ENCODE measurements around the gene LNPEP. TPM values are rescaled to one million over a fixed set of nuclear protein-coding genes. Genes with fewer than 3 reads are reported as not detected.
"Not testable (repeated sequence)": the region's sequence is repeated elsewhere in the genome, so short reads cannot be mapped to it uniquely, and the experiment has no call there.

LNPEP gene
- total and polyA plus RNA-seq, 8 donors, result 2.0 to 20.0 (median 9.6) TPM

DNA sequence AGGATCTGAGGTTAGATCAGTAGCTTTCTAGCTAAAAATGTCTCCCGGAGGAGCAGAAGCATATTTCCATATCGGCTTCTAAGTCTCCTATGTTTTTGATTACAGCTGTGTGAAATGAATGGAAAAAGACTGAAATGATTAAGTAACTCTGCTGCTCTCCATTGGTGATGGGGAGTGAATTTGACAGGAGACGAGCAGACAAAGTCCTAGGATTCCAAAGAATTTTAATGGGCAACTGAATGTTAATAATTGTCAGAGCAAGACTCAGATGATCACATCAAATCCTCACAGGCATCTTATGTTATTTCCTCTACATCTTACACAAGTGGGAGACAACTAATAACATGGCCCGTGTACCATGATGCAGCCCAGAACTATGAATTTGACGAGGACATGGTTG lies 139.8 kb downstream of the LNPEP start:
- DNase-seq, result no peak
- no peak overlapping the region for H3K27ac ChIP-seq
- H3K9me3 ChIP-seq, result no peaks in the 10 kb centered on the region
- FAIRE-seq, result no peak
- WGBS, 2 donors, result 77 to 81% methylated on average over 5 of the region's 5 CpGs
- H3K27me3 ChIP-seq, result no peaks in the 10 kb centered on the region
- H3K36me3 ChIP-seq, result no peaks in the 10 kb centered on the region
- H3K4me3 ChIP-seq, result no peak overlapping the region
- no peaks in the 10 kb centered on the region for H3K4me1 ChIP-seq
- no peak for ATAC-seq
- TF ChIP-seq, protein P1, sequence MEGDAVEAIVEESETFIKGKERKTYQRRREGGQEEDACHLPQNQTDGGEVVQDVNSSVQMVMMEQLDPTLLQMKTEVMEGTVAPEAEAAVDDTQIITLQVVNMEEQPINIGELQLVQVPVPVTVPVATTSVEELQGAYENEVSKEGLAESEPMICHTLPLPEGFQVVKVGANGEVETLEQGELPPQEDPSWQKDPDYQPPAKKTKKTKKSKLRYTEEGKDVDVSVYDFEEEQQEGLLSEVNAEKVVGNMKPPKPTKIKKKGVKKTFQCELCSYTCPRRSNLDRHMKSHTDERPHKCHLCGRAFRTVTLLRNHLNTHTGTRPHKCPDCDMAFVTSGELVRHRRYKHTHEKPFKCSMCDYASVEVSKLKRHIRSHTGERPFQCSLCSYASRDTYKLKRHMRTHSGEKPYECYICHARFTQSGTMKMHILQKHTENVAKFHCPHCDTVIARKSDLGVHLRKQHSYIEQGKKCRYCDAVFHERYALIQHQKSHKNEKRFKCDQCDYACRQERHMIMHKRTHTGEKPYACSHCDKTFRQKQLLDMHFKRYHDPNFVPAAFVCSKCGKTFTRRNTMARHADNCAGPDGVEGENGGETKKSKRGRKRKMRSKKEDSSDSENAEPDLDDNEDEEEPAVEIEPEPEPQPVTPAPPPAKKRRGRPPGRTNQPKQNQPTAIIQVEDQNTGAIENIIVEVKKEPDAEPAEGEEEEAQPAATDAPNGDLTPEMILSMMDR (IDR thresholded peaks at IDR 0.05), result no peak
- intact Hi-C loops (cut with DNase I), result no loop called here

DNA sequence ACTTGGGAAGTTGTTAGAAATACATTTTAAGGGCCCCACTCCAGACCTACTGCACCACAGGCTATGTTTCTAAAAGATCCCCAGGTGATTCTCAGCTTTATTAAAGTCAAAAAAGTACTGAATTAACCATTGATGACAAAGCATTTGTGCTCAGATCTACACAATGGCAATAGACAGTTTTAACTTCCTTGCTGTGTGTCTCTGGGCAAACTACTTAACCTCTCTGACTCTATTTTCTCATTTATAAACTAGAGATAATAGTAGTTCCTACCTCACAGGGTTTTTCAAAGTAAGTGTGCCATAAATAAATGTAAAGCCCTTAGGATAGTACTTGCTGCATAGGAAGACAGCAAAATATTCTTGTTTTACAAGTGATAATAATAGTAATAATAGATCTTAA lies 140.2 kb downstream of the LNPEP start:
- FAIRE-seq (no peak), DNase-seq (no peak), ATAC-seq (no peak)
- Histone ChIP-seq H3K27ac (no peak overlapping the region), H3K4me3 (no peak overlapping the region), H3K27me3 (no peaks in the 10 kb centered on the region), H3K36me3 (no peaks in the 10 kb centered on the region), H3K4me1 (no peaks in the 10 kb centered on the region), H3K9me3 (no peaks in the 10 kb centered on the region)
- TF ChIP-seq, protein P1 (IDR thresholded peaks at IDR 0.05), result no peak
- intact Hi-C loops (cut with DNase I), result no loop called here

- Histone ChIP-seq H3K36me3 (no peaks in the 10 kb centered on the region), H3K27ac (no peak overlapping the region), H3K27me3 (no peaks in the 10 kb centered on the region), H3K9me3 (no peaks in the 10 kb centered on the region), H3K4me3 (no peak overlapping the region), H3K4me1 (peaks cover 0 to 3% (median 0%) of the 10 kb centered on the region in 3 donors)
- FAIRE-seq (no peak), ATAC-seq (no peak), DNase-seq (no peak)
- TF ChIP-seq, protein P1 (IDR thresholded peaks at IDR 0.05), result no peak
- 86 to 88% methylated on average over 4 of the region's 4 CpGs for WGBS, 2 donors
- intact Hi-C loops (cut with DNase I), result no loop called here
Measured at GRCh38 chr5:97077246-97077645, 141.4 kb downstream of the LNPEP start.

GRCh38 chr5:97078958-97079743 lies 143.3 kb downstream of the LNPEP start:
- 88 to 90% methylated on average over 4 of the region's 4 CpGs for WGBS, 2 donors
- Histone ChIP-seq H3K36me3 (no peaks in the 10 kb centered on the region), H3K9me3 (no peaks in the 10 kb centered on the region), H3K27me3 (no peaks in the 10 kb centered on the region), H3K4me1 (peaks cover 0 to 3% (median 0%) of the 10 kb centered on the region in 3 donors), H3K27ac (no peak overlapping the region), H3K4me3 (no peak overlapping the region)
- no peak for DNase-seq
- intact Hi-C loops (cut with DNase I), result no loop called here
- TF ChIP-seq, protein P1 (IDR thresholded peaks at IDR 0.05), result no peak
- ATAC-seq, result no peak
- FAIRE-seq, result no peak

DNA sequence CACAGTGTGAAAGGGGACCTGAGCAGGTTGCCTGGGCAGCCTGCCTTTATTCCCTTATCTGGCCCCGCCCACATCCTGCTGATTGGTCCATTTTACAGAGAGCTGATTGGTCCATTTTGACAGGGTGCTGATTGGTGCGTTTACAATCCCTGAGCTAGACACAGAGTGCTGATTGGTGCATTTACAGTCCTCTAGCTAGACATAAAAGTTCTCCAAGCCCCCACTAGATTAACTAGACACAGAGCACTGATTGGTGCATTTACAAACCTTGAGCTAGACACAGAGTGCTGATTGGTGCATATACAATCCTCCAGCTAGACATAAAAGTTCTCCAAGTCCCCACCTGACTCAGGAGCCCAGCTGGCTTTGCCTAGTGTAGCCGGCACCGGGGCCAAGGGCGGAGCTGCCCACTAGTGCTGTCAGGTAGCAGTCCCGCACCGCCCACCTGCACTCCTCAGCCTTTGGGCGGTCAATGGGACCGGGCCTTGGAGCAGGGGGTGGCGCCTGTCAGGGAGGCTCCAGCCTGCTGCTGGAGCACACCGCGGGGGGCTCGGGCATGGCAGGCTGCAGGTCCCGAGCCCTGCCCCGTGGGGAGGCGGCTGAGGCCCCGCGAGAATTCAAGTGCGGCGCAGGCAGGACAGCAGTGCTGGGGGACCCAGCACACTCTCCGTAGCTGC lies 149.0 kb downstream of the LNPEP start:
- FAIRE-seq; H3K4me3 ChIP-seq; intact Hi-C loops (cut with DNase I); ATAC-seq; H3K27me3 ChIP-seq; H3K9me3 ChIP-seq; H3K36me3 ChIP-seq; H3K27ac ChIP-seq; H3K4me1 ChIP-seq: not testable (repeated sequence)
- 94 to 95% methylated on average over 18 to 21 of the region's 21 CpGs for WGBS, 2 donors
- DNase-seq, result peak in 1 of 6 donors; percentile 73
